ENCODE results near the gene EFR3B. TPM values are rescaled to one million over a fixed set of nuclear protein-coding genes. Genes with fewer than 3 reads are reported as not detected.
A peak's percentile ranks its signal among the peaks of the same experiment; 100 is the strongest.

Gene EFR3B
- polyA plus RNA-seq, 2 of the 4 experiments (the other 2 are of a cell fraction) = 6.5 to 12.5 TPM

- no peak for FAIRE-seq
- ChIA-PET CTCF (interaction anchor here (0.7 to 16.4 kb wide), 16 partner anchors 11 to 152 kb away, joined by 3 to 375 read pairs (median 9); partner anchors contain the start of gene EFR3B), POLR2A (no interaction called here)
- H3K4me2 ChIP-seq = no peak overlapping the region
- H3K4me1 ChIP-seq = peaks cover 4% of the 10 kb centered on the region; the same call in 2 of the 3 replicates
- peak overlapping the region in 1 of 2 experiments; percentile 33; a peak in 3 of 6 replicates for H3K27ac ChIP-seq
- H3K9me3 ChIP-seq = no peaks in the 10 kb centered on the region
- no peak for ATAC-seq
- 79% methylated on average over 5 of the region's 5 CpGs for WGBS (ENCODE audit: missing lambda C conversion rate)
- TF ChIP-seq NR3C1 (IDR thresholded peaks at IDR 0.05) = no peak
- no peak for TF ChIP-seq HMGXB4 (CRISPR knock-in tag; IDR thresholded peaks at IDR 0.05; ENCODE audit: borderline replicate concordance)
- no peak for TF ChIP-seq SREBF2 (IDR thresholded peaks at IDR 0.05)
- no peak for TF ChIP-seq ZFP36 (IDR thresholded peaks at IDR 0.05; ENCODE audit: borderline replicate concordance, partially characterized antibody)
- no peak for TF ChIP-seq MAFK (IDR thresholded peaks at IDR 0.05; ENCODE audit: partially characterized antibody)
- no peak for TF ChIP-seq RARB (CRISPR knock-in tag; IDR thresholded peaks at IDR 0.05)
- TF ChIP-seq POLR2AphosphoS2 (conservative IDR thresholded peaks at IDR 0.05; ENCODE audit: low read length) = no peak
- TF ChIP-seq GATA3 (IDR thresholded peaks at IDR 0.05; ENCODE audit: borderline replicate concordance) = no peak
- TF ChIP-seq FOSL2 (IDR thresholded peaks at IDR 0.05) = no peak
- TF ChIP-seq FOSL2 (CRISPR knock-in tag; IDR thresholded peaks at IDR 0.05) = no peak
- no peak for TF ChIP-seq HOXB13 (CRISPR knock-in tag; IDR thresholded peaks at IDR 0.05; ENCODE audit: low read depth)
- no peak for TF ChIP-seq FOXS1 (CRISPR knock-in tag; IDR thresholded peaks at IDR 0.05)
- TF ChIP-seq CHD4 (IDR thresholded peaks at IDR 0.05; ENCODE audit: borderline replicate concordance) = no peak
- no peak for TF ChIP-seq POLR2A (IDR thresholded peaks at IDR 0.05; ENCODE audit: low read length)
- TF ChIP-seq TFCP2L1 (CRISPR knock-in tag; IDR thresholded peaks at IDR 0.05) = no peak
- no peak for TF ChIP-seq RFX5 (IDR thresholded peaks at IDR 0.05)
- DNase-seq (ENCODE audit: low read depth in 1 of 2, low spot score in 1 of 2) = no peak
- H3K4me3 ChIP-seq = no peak overlapping the region
These were observed 85.8 kb downstream of the EFR3B start for GRCh38 chr2:25127646-25128045.

GRCh38 chr2:25129901-25130520 is 88.1 kb downstream of the EFR3B start:
- no peak for TF ChIP-seq ZNF302 (CRISPR knock-in tag; IDR thresholded peaks at IDR 0.05)
- no peak for TF ChIP-seq TP53 (CRISPR knock-in tag; IDR thresholded peaks at IDR 0.05)
- TF ChIP-seq HOXA7 (CRISPR knock-in tag; IDR thresholded peaks at IDR 0.05) = no peak
- no peak for TF ChIP-seq USF2 (IDR thresholded peaks at IDR 0.05)
- no peak for TF ChIP-seq ATOH8 (CRISPR knock-in tag; IDR thresholded peaks at IDR 0.05; ENCODE audit: low read depth)
- TF ChIP-seq EP300 (IDR thresholded peaks at IDR 0.05) = no peak
- no peak for TF ChIP-seq RARB (CRISPR knock-in tag; IDR thresholded peaks at IDR 0.05)
- no peak for TF ChIP-seq POLR2AphosphoS2 (conservative IDR thresholded peaks at IDR 0.05; ENCODE audit: low read length)
- TF ChIP-seq HEYL (CRISPR knock-in tag; IDR thresholded peaks at IDR 0.05) = no peak
- no peak for TF ChIP-seq CTCF (IDR thresholded peaks at IDR 0.05)
- no peak for TF ChIP-seq MAZ (IDR thresholded peaks at IDR 0.05; ENCODE audit: borderline replicate concordance, low read depth, low read length)
- no peak for TF ChIP-seq KDM5A (IDR thresholded peaks at IDR 0.05)
- no peak for TF ChIP-seq ZFP36 (IDR thresholded peaks at IDR 0.05; ENCODE audit: borderline replicate concordance, partially characterized antibody)
- TF ChIP-seq BCL3 (IDR thresholded peaks at IDR 0.05) = no peak
- no peak for TF ChIP-seq NFE2L2 (conservative IDR thresholded peaks at IDR 0.05; ENCODE audit: low read length)
- TF ChIP-seq HDAC2 (IDR thresholded peaks at IDR 0.05) = no peak
- TF ChIP-seq FOSL2 (IDR thresholded peaks at IDR 0.05) = no peak
- no peak for TF ChIP-seq FOSL2 (CRISPR knock-in tag; IDR thresholded peaks at IDR 0.05)
- WGBS (ENCODE audit: missing lambda C conversion rate) = 79% methylated on average over 15 of the region's 15 CpGs
- DNase-seq (ENCODE audit: low read depth in 1 of 2, low spot score in 1 of 2) (no peak), ATAC-seq (peak in 1 of 2 experiments; percentile 20; a peak in 3 of 6 replicates), FAIRE-seq (no peak)
- Histone ChIP-seq H3K27ac (no peak overlapping the region), H3K9me3 (no peaks in the 10 kb centered on the region), H3K4me2 (no peak overlapping the region), H3K4me1 (peaks cover 4% of the 10 kb centered on the region; the same call in 2 of the 3 replicates), H3K4me3 (no peak overlapping the region)
- ChIA-PET CTCF (interaction anchor here (0.6 to 16.4 kb wide), 34 partner anchors 11 to 1507 kb away, joined by 3 to 375 read pairs (median 5); partner anchors contain the start of gene EFR3B), POLR2A (interaction anchor here (0.6 to 1.5 kb wide), 7 partner anchors 16 to 157 kb away, joined by 3 to 14 read pairs (median 4); partner anchors contain the start of gene EFR3B)
